BJ (cell line): ENCODE data around the gene PIP. TPM values are rescaled to one million over a fixed set of nuclear protein-coding genes. Genes with fewer than 3 reads are reported as not detected.
"Not testable (repeated sequence)": the region's sequence is repeated elsewhere in the genome, so short reads cannot be mapped to it uniquely, and the experiment has no call there.

Source experiments
- CTCF ChIA-PET: fragments of 350-600 bp; formaldehyde crosslinking; extraction: SDS; loops from one replicate; lab custom pipeline; 2021; ENCODE audit warnings: antibody characterized with exemption, inconsistent platforms; lab: Yijun Ruan, JAX
- POLR2A ChIA-PET: fragments of 300-600 bp; sonication (Branson Sonifier 250); formaldehyde crosslinking; extraction: SDS; loops from one replicate; lab custom pipeline; 2021; ENCODE audit warnings: antibody characterized with exemption; lab: Charles Lee
- DNase-seq: peaks from one replicate; pipeline ENCODE4 v3.0.0-alpha.2; 2011; ENCODE audit warnings: low read depth
- H3K27me3 ChIP-seq: 2 replicates; pipeline ENCODE4 v1.6.0; 2011; ENCODE audit warnings: low read length; ENCODE audit not compliant: control insufficient read depth, insufficient read depth
- H3K36me3 ChIP-seq: 2 replicates; pipeline ENCODE4 v1.5.1; 2011; ENCODE audit warnings: low read length; ENCODE audit not compliant: control insufficient read depth, insufficient read depth
- H3K4me3 ChIP-seq: 2 replicates; pipeline ENCODE4 v1.5.1; 2011; ENCODE audit warnings: low read depth, mild to moderate bottlenecking, control low read depth, low read length
- polyA plus RNA-seq: library from polyadenylated mRNA; depleted of rRNA; stranded (reverse); fragments of >200 nt; gene quantifications from 2 replicates; pipeline ENCODE4 v1.2.3, GENCODE V29; 2011
- TF ChIP-seq, protein P1 (sequence below): IDR thresholded peaks from 2 replicates; pipeline ENCODE4 v1.5.1; 2011; ENCODE audit warnings: low read depth, mild to moderate bottlenecking, control low read depth, inconsistent platforms, low read length, moderate library complexity; ENCODE audit not compliant: insufficient read depth

The PIP gene
- polyA plus RNA-seq, 1 experiment, result not detected

DNA sequence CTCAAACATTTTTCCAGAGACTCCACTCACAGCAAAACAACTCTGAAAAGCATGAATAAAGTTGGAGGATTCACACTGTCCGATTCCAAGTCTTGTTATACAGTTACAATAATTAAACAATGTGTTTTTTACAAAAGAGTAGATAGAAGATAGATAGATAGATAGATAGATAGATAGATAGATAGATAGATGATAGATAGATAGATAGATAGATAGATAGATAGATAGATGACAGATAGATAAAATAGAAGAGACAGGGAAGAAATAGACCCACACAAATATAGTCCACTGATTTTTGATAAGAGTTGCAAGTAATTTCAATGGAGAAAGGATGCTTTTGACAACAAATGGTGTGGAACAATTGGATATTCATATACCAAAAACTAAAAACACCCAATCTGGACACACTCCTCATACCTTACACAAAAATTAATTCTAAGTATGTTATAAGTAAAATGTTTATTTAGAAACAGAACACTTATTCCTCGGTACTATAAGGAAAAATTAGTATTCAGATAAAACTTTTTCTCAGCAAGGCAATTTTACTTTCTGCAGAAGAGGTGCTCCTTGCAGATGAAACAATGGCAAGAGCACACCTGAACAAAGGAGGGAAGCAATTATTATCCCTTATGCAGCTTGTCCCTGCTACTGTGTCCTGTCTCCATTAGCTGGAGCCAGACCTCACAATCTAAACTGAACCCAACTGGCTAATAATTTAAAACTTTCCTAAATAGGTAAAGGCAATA lies 45.7 kb downstream of the PIP start:
- CTCF ChIA-PET, result interaction anchor here (1.0 kb wide), 1 partner anchor 197 kb away, joined by 3 read pairs; no protein-coding TSS in a partner anchor
- DNase-seq, result no peak
- TF ChIP-seq, protein P1, sequence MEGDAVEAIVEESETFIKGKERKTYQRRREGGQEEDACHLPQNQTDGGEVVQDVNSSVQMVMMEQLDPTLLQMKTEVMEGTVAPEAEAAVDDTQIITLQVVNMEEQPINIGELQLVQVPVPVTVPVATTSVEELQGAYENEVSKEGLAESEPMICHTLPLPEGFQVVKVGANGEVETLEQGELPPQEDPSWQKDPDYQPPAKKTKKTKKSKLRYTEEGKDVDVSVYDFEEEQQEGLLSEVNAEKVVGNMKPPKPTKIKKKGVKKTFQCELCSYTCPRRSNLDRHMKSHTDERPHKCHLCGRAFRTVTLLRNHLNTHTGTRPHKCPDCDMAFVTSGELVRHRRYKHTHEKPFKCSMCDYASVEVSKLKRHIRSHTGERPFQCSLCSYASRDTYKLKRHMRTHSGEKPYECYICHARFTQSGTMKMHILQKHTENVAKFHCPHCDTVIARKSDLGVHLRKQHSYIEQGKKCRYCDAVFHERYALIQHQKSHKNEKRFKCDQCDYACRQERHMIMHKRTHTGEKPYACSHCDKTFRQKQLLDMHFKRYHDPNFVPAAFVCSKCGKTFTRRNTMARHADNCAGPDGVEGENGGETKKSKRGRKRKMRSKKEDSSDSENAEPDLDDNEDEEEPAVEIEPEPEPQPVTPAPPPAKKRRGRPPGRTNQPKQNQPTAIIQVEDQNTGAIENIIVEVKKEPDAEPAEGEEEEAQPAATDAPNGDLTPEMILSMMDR, result no peak
- H3K36me3 ChIP-seq, result no peaks in the 10 kb centered on the region
- H3K27me3 ChIP-seq, result no peaks in the 10 kb centered on the region
- no peak overlapping the region for H3K4me3 ChIP-seq
- POLR2A ChIA-PET, result no interaction called here

DNA sequence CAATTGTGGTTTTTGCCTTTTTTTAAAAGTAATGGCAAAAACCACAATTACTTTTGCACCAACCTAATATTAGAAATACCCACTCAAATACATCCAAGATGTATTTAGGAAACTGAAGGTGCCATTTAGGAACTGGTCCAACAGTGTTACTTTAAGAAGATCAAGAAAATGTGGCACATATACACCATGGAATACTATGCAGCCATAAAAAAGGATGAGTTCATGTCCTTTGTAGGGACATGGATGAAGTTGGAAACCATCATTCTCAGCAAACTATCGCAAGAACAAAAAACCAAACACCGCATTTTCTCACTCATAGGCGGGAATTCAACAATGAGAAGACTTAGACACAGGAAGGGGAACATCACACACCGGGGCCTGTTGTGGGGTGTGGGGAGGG lies 48.9 kb downstream of the PIP start:
- DNase-seq, H3K36me3 ChIP-seq, POLR2A ChIA-PET, H3K27me3 ChIP-seq, H3K4me3 ChIP-seq: not testable (repeated sequence)
- CTCF ChIA-PET, result interaction anchor here (2.2 kb wide), 1 partner anchor 34 kb away, joined by 5 read pairs; no protein-coding TSS in a partner anchor

DNA sequence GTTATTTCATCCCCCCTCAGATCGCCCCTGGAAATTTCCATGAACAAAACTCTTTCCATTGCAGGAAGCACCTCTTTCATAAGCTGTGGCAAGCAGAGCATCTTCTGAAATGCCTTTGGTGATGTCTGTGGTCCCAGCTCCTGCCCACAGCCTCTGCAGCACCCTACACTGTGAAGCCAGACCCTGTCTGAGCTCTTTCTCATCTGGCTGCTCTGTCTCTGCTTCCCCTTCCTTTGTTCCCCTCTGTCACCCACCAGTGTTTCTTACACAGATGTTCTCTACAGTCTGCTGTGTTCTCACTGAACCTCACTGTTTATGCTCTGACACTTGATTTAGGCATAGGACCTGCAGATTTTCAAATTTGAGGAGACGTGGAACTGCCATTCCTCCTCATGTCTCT lies 49.5 kb downstream of the PIP start:
- DNase-seq, result no peak
- CTCF ChIA-PET, result interaction anchor here (0.7 to 2.2 kb wide), 2 partner anchors 34 to 1938 kb away, joined by 3 to 5 read pairs; no protein-coding TSS in a partner anchor
- no peaks in the 10 kb centered on the region for H3K36me3 ChIP-seq

DNA sequence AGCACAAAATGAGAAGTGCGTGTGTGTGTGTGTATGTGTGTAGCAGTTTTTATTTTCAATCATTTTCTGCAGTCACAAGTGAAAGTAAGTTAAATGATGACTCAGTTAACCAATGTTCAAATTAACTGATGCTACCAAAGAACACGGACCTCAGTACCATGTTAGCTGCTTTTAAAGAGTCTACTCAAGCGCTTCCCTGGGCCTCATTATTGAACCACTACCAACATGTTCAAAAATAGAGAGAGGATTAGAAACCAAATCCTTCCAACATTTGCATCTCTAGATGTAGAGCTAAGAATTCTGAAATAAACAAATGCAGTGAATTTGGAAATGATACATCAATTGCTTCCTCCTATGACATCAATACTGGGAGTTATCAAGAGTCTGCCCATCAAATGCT lies 51.1 kb downstream of the PIP start, which contains the start of gene TAS2R39:
Gene TAS2R39, plus strand, starts transcription at position 396 of the 400 bp plus-strand sequence. Its CDS starts 0 bp downstream, at position 396.
- Histone ChIP-seq H3K27me3 (no peaks in the 10 kb centered on the region), H3K4me3 (no peak within 1 kb of the TSS), H3K36me3 (no peaks in the 10 kb centered on the region)
- TF ChIP-seq, protein P1, result no peak
- CTCF ChIA-PET, result interaction anchor here (1.1 kb wide), 2 partner anchors 32 to 174 kb away, joined by 4 read pairs; no protein-coding TSS in a partner anchor
- no peak for DNase-seq
- POLR2A ChIA-PET, result no interaction called here

More for the DNA sequence above, 49.5 kb downstream of the PIP start:
- Histone ChIP-seq H3K4me3 (no peak overlapping the region), H3K27me3 (no peaks in the 10 kb centered on the region)
- POLR2A ChIA-PET, result no interaction called here
- TF ChIP-seq, protein P1, result no peak

DNA sequence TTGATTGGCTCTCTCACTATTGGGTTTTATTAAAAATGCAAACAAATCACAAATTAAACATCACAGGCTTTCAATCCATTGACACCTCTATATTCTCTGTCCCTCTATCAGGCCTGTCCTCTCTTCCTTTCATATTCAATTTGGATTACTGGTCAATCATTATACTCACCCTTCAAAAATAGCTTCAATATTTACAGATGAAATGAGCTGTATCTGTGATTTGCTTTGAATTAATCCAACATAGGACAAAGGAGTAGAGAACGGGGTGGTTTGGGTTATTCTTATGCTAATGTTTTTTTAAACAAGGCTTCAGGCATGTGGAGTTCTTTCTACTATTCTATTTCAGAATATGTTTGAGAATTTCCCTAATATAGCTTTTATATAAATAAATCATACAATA lies 53.7 kb downstream of the PIP start:
- DNase-seq, result no peak
- Histone ChIP-seq H3K36me3 (no peaks in the 10 kb centered on the region), H3K4me3 (no peak overlapping the region), H3K27me3 (no peaks in the 10 kb centered on the region)
- POLR2A ChIA-PET, result no interaction called here
- TF ChIP-seq, protein P1, result no peak
- CTCF ChIA-PET, result no interaction called here
